ENCODE results near the gene JARID2.

DNA sequence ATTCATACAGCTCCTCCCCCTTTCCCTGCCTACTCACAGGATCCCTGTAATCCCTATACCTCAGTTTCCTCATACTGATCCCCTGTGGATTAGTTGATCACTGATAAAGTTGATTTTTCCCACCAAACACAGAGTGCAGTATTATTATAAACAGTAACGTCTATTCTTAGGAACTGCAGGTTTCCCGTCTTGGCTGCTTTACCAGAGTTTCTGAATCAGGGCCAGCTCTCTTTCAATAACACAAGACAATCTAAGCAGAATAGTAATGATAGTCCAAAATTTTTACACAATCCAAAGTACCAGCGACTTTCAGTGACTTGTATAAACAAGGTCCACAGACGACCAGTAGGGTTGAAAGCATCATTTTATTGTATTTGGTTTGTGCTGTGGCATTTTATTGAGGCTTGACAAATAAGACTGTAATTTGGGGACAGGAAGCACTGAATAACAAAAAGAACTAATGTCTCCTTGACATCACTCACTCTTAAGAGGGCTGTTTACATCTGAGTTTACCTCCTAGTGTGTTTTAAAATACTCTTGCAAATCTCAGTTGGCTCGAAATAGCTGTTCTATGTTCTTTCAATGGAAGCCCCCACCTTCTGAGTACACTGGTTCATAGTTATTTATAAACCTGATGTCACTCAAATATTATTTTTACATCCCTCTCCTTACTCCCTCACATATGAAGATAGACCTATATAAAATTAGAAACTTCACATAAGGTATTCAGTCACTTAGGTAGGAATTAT is 6.1 kb upstream of the JARID2 start:
- no peak for TF ChIP-seq SPI1 (IDR thresholded peaks at IDR 0.05; ENCODE audit: low read depth, low read length)
- TF ChIP-seq POLR2AphosphoS5 (IDR thresholded peaks at IDR 0.05; ENCODE audit: low read depth, low read length) = no peak
- no peak for TF ChIP-seq POLR2A (IDR thresholded peaks at IDR 0.05; ENCODE audit: low read depth, low read length)
- TF ChIP-seq TAF1 (IDR thresholded peaks at IDR 0.05; ENCODE audit: low read depth, low read length) = no peak
- no peak for TF ChIP-seq POU2F2 (IDR thresholded peaks at IDR 0.05; ENCODE audit: low read depth, low read length)
- TF ChIP-seq PAX5 (IDR thresholded peaks at IDR 0.05; ENCODE audit: insufficient read depth, low read length, severe bottlenecking) = no peak
